Ovary (tissue), 3 donors: ENCODE measurements around the gene FFAR4.

ENCODE experiments used
- POLR2A ChIP-seq: fragments of 450-650 bp; IDR thresholded peaks from one replicate; pipeline ENCODE4 v1.6.1; 2017; ENCODE audit warnings: antibody characterized with exemption, mild to moderate bottlenecking, moderate library complexity
- TF ChIP-seq, protein P1 (sequence below), 3 donors: fragments of 450-650 bp in 2 of 3; fragments of 200-600 bp in 1 of 3; IDR thresholded peaks; one replicate each; pipeline versions ENCODE4 v1.5.1 to v1.8.0; 2016 to 2022; ENCODE audit warnings: antibody characterized with exemption in 3 of 3, mild to moderate bottlenecking in 1 of 3
- donor health status: DM: no; HTN: no; CAD: no.

DNA sequence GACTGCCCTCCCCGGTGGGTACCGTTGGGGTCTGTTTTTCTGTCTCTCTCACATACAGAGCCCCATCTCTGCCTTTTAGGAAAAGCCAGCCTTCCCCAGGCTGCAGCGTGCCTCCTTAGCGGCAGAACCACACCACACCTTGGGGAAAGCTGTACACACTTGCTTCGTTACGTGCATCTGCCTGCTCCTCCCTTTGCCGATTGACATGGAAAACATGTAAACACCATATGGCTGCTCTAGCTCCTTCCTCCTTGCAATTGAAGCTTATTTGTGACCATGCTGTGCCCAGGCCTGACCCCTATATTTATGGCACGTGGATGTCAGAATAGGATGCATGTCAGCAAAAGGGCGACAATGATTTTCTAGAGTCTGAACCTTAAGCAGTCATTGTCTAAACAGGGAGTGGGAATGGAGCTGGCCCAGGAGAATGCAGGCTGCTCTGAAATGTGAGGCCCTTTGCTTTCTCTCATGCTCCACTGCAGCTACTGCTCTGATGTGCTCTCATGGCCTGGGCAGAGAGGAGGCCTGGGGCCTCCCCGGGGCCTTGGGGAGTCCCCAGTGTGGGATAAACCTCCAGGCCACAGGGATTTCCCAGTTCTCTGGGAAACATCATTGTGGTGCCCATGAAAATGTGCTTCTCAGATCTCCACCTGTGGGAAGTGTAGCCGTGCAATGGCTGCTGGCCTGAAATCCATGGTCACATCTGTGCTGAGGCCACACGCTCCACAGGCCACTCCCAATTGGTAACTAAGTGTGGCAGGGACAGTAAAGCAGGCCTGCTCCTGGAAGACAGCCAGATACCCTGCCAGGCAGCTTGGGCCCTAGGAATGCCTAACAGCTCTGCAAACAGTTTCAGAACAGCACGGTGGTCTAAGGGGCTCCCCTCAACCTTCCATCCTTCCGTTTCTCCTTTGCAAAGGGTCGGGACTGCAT lies 64.4 kb downstream of the FFAR4 start:
- TF ChIP-seq, protein P1, sequence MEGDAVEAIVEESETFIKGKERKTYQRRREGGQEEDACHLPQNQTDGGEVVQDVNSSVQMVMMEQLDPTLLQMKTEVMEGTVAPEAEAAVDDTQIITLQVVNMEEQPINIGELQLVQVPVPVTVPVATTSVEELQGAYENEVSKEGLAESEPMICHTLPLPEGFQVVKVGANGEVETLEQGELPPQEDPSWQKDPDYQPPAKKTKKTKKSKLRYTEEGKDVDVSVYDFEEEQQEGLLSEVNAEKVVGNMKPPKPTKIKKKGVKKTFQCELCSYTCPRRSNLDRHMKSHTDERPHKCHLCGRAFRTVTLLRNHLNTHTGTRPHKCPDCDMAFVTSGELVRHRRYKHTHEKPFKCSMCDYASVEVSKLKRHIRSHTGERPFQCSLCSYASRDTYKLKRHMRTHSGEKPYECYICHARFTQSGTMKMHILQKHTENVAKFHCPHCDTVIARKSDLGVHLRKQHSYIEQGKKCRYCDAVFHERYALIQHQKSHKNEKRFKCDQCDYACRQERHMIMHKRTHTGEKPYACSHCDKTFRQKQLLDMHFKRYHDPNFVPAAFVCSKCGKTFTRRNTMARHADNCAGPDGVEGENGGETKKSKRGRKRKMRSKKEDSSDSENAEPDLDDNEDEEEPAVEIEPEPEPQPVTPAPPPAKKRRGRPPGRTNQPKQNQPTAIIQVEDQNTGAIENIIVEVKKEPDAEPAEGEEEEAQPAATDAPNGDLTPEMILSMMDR (IDR thresholded peaks at IDR 0.05) = no peak
- no peak for TF ChIP-seq POLR2A
